ENCODE measurements around the gene NFATC4. TPM values are rescaled to one million over a fixed set of nuclear protein-coding genes. Genes with fewer than 3 reads are reported as not detected.

The NFATC4 gene
- total and polyA plus RNA-seq, 5 donors from 2014 or later = not detected

GRCh38 chr14:24409192-24409591, 41.2 kb downstream of the NFATC4 start:
- peaks cover 4% of the 10 kb centered on the region for H3K27me3 ChIP-seq (ENCODE audit: control insufficient read depth, insufficient read depth, low read length)
- Mint-ChIP-seq H3K36me3 (no peaks in the 10 kb centered on the region), H3K9me3 (peaks cover 0 to 2% (median 0%) of the 10 kb centered on the region in 7 donors), H3K27ac (no peak overlapping the region), H3K27me3 (peaks cover 19% of the 10 kb centered on the region), H3K4me3 (no peak overlapping the region), H3K4me1 (peaks cover 0 to 2% (median 0%) of the 10 kb centered on the region in 4 donors)
- no peaks in the 10 kb centered on the region for H3K9me3 ChIP-seq (ENCODE audit: control insufficient read depth in 2 of 2, low read length in 2 of 2)
- ATAC-seq (ENCODE audit: low read depth in 2 of 2) (no peak), DNase-seq (no peak)
- H3K4me3 ChIP-seq (ENCODE audit: low read depth, low read length) = no peak overlapping the region
- no peak overlapping the region for H3K27ac ChIP-seq (ENCODE audit: insufficient read depth, low read length, poor library complexity, severe bottlenecking)
- H3K36me3 ChIP-seq (ENCODE audit: control insufficient read depth, insufficient read depth, low read length) = no peaks in the 10 kb centered on the region
- no peaks in the 10 kb centered on the region for H3K4me1 ChIP-seq (ENCODE audit: control insufficient read depth, insufficient read depth, low read length, poor library complexity, severe bottlenecking)

- DNase-seq = no peak
- Mint-ChIP-seq H3K27ac (no peak overlapping the region), H3K27me3 (peaks cover 17% of the 10 kb centered on the region)
Measured at GRCh38 chr14:24409956-24410355, 42.0 kb downstream of the NFATC4 start.

GRCh38 chr14:24411443-24412389, 43.7 kb downstream of the NFATC4 start:
- H3K27ac Mint-ChIP-seq = no peak overlapping the region
- H3K36me3 Mint-ChIP-seq = no peaks in the 10 kb centered on the region
- Histone ChIP-seq H3K4me3 (ENCODE audit: low read depth, low read length) (no peak overlapping the region), H3K9me3 (ENCODE audit: control insufficient read depth in 2 of 2, low read length in 2 of 2) (no peaks in the 10 kb centered on the region), H3K4me1 (ENCODE audit: control insufficient read depth, insufficient read depth, low read length, poor library complexity, severe bottlenecking) (no peaks in the 10 kb centered on the region), H3K27me3 (ENCODE audit: control insufficient read depth, insufficient read depth, low read length) (no peaks in the 10 kb centered on the region), H3K36me3 (ENCODE audit: control insufficient read depth, insufficient read depth, low read length) (no peaks in the 10 kb centered on the region), H3K27ac (ENCODE audit: insufficient read depth, low read length, poor library complexity, severe bottlenecking) (no peak overlapping the region)
- DNase-seq = peak in 1 of 3 donors; percentile 62
- H3K27me3 Mint-ChIP-seq = peaks cover 19% of the 10 kb centered on the region
- no peak overlapping the region for H3K4me3 Mint-ChIP-seq
- peak; percentile 38 to 45 for ATAC-seq (ENCODE audit: low read depth in 2 of 2)
- H3K4me1 Mint-ChIP-seq = no peaks in the 10 kb centered on the region
- peaks cover 0 to 2% (median 0%) of the 10 kb centered on the region in 7 donors for H3K9me3 Mint-ChIP-seq

More at GRCh38 chr14:24409956-24410355, 42.0 kb downstream of the NFATC4 start:
- Histone ChIP-seq H3K4me1 (ENCODE audit: control insufficient read depth, insufficient read depth, low read length, poor library complexity, severe bottlenecking) (no peaks in the 10 kb centered on the region), H3K27me3 (ENCODE audit: control insufficient read depth, insufficient read depth, low read length) (peaks cover 4% of the 10 kb centered on the region), H3K36me3 (ENCODE audit: control insufficient read depth, insufficient read depth, low read length) (no peaks in the 10 kb centered on the region), H3K27ac (ENCODE audit: insufficient read depth, low read length, poor library complexity, severe bottlenecking) (no peak overlapping the region), H3K4me3 (ENCODE audit: low read depth, low read length) (no peak overlapping the region), H3K9me3 (ENCODE audit: control insufficient read depth in 2 of 2, low read length in 2 of 2) (no peaks in the 10 kb centered on the region)
- H3K4me3 Mint-ChIP-seq = no peak overlapping the region
- ATAC-seq (ENCODE audit: low read depth in 2 of 2) = no peak
- no peaks in the 10 kb centered on the region for H3K36me3 Mint-ChIP-seq
- H3K4me1 Mint-ChIP-seq = peaks cover 0 to 2% (median 0%) of the 10 kb centered on the region in 4 donors
- H3K9me3 Mint-ChIP-seq = no peaks in the 10 kb centered on the region

GRCh38 chr14:24414077-24414476, 46.1 kb downstream of the NFATC4 start:
- H3K4me1 Mint-ChIP-seq = no peaks in the 10 kb centered on the region
- Histone ChIP-seq H3K9me3 (ENCODE audit: control insufficient read depth in 2 of 2, low read length in 2 of 2) (no peaks in the 10 kb centered on the region), H3K36me3 (ENCODE audit: control insufficient read depth, insufficient read depth, low read length) (no peaks in the 10 kb centered on the region), H3K4me3 (ENCODE audit: low read depth, low read length) (no peak overlapping the region), H3K4me1 (ENCODE audit: control insufficient read depth, insufficient read depth, low read length, poor library complexity, severe bottlenecking) (no peaks in the 10 kb centered on the region), H3K27me3 (ENCODE audit: control insufficient read depth, insufficient read depth, low read length) (peaks cover under 1% of the 10 kb centered on the region), H3K27ac (ENCODE audit: insufficient read depth, low read length, poor library complexity, severe bottlenecking) (no peak overlapping the region)
- peak overlapping the region in 1 of 3 donors; percentile 7 for H3K27ac Mint-ChIP-seq
- peaks cover 29% of the 10 kb centered on the region for H3K27me3 Mint-ChIP-seq
- H3K36me3 Mint-ChIP-seq = no peaks in the 10 kb centered on the region
- peaks cover 0 to 2% (median 0%) of the 10 kb centered on the region in 7 donors for H3K9me3 Mint-ChIP-seq
- ATAC-seq (ENCODE audit: low read depth in 2 of 2) (no peak), DNase-seq (no peak)
- H3K4me3 Mint-ChIP-seq = no peak overlapping the region

- Histone ChIP-seq H3K36me3 (ENCODE audit: control insufficient read depth, insufficient read depth, low read length) (no peaks in the 10 kb centered on the region), H3K9me3 (ENCODE audit: control insufficient read depth in 2 of 2, low read length in 2 of 2) (no peaks in the 10 kb centered on the region), H3K27ac (ENCODE audit: insufficient read depth, low read length, poor library complexity, severe bottlenecking) (no peak overlapping the region), H3K27me3 (ENCODE audit: control insufficient read depth, insufficient read depth, low read length) (peaks cover 2% of the 10 kb centered on the region), H3K4me3 (ENCODE audit: low read depth, low read length) (no peak overlapping the region), H3K4me1 (ENCODE audit: control insufficient read depth, insufficient read depth, low read length, poor library complexity, severe bottlenecking) (no peaks in the 10 kb centered on the region)
- ATAC-seq (ENCODE audit: low read depth in 2 of 2) = no peak
- H3K4me3 Mint-ChIP-seq = no peak overlapping the region
- DNase-seq = no peak
- H3K9me3 Mint-ChIP-seq = peaks cover 0 to 2% (median 0%) of the 10 kb centered on the region in 7 donors
- H3K27ac Mint-ChIP-seq = no peak overlapping the region
- no peaks in the 10 kb centered on the region for H3K4me1 Mint-ChIP-seq
- peaks cover 34% of the 10 kb centered on the region for H3K27me3 Mint-ChIP-seq
- H3K36me3 Mint-ChIP-seq = no peaks in the 10 kb centered on the region
Measured at GRCh38 chr14:24414732-24415420, 46.9 kb downstream of the NFATC4 start.

GRCh38 chr14:24415421-24416253, 47.7 kb downstream of the NFATC4 start:
- H3K4me1 Mint-ChIP-seq = no peaks in the 10 kb centered on the region
- Histone ChIP-seq H3K27me3 (ENCODE audit: control insufficient read depth, insufficient read depth, low read length) (peaks cover 2% of the 10 kb centered on the region), H3K36me3 (ENCODE audit: control insufficient read depth, insufficient read depth, low read length) (no peaks in the 10 kb centered on the region), H3K4me3 (ENCODE audit: low read depth, low read length) (no peak overlapping the region), H3K4me1 (ENCODE audit: control insufficient read depth, insufficient read depth, low read length, poor library complexity, severe bottlenecking) (no peaks in the 10 kb centered on the region), H3K27ac (ENCODE audit: insufficient read depth, low read length, poor library complexity, severe bottlenecking) (no peak overlapping the region), H3K9me3 (ENCODE audit: control insufficient read depth in 2 of 2, low read length in 2 of 2) (no peaks in the 10 kb centered on the region)
- no peak for ATAC-seq (ENCODE audit: low read depth in 2 of 2)
- H3K27ac Mint-ChIP-seq = no peak overlapping the region
- H3K27me3 Mint-ChIP-seq = peaks cover 34% of the 10 kb centered on the region
- H3K36me3 Mint-ChIP-seq = no peaks in the 10 kb centered on the region
- H3K9me3 Mint-ChIP-seq = peaks cover 0 to 2% (median 0%) of the 10 kb centered on the region in 7 donors
- no peak overlapping the region for H3K4me3 Mint-ChIP-seq
- no peak for DNase-seq

GRCh38 chr14:24416254-24416931, 48.4 kb downstream of the NFATC4 start:
- no peaks in the 10 kb centered on the region for H3K4me1 Mint-ChIP-seq
- peaks cover 38% of the 10 kb centered on the region for H3K27me3 Mint-ChIP-seq
- Histone ChIP-seq H3K27me3 (ENCODE audit: control insufficient read depth, insufficient read depth, low read length) (peaks cover 2% of the 10 kb centered on the region), H3K9me3 (ENCODE audit: control insufficient read depth in 2 of 2, low read length in 2 of 2) (no peaks in the 10 kb centered on the region), H3K4me3 (ENCODE audit: low read depth, low read length) (no peak overlapping the region), H3K4me1 (ENCODE audit: control insufficient read depth, insufficient read depth, low read length, poor library complexity, severe bottlenecking) (no peaks in the 10 kb centered on the region), H3K36me3 (ENCODE audit: control insufficient read depth, insufficient read depth, low read length) (no peaks in the 10 kb centered on the region), H3K27ac (ENCODE audit: insufficient read depth, low read length, poor library complexity, severe bottlenecking) (no peak overlapping the region)
- no peak overlapping the region for H3K4me3 Mint-ChIP-seq
- no peak for ATAC-seq (ENCODE audit: low read depth in 2 of 2)
- peaks cover 0 to 2% (median 0%) of the 10 kb centered on the region in 7 donors for H3K9me3 Mint-ChIP-seq
- no peak overlapping the region for H3K27ac Mint-ChIP-seq
- DNase-seq = no peak
- H3K36me3 Mint-ChIP-seq = no peaks in the 10 kb centered on the region
